Suprapubic skin (tissue), 4 donors: ENCODE measurements around the gene CASP2.

Experiments used
- CTCF ChIP-seq, 2 donors: fragments of 200-600 bp in 1 of 2; fragments of 450-650 bp in 1 of 2; sonication (generic) in 1 of 2; IDR thresholded peaks; one replicate each; pipeline ENCODE4 v1.5.1; 2016 to 2019; ENCODE audit warnings: antibody characterized with exemption in 2 of 2, mild to moderate bottlenecking in 1 of 2, moderate library complexity in 1 of 2
- EP300 ChIP-seq: sonication (generic); formaldehyde crosslinking; IDR thresholded peaks from one replicate; pipeline ENCODE4 v1.6.1; 2017; ENCODE audit warnings: antibody characterized with exemption
- POLR2A ChIP-seq, 2 donors: fragments of 450-650 bp; IDR thresholded peaks; one replicate each; pipeline ENCODE4 v1.6.1; 2017; ENCODE audit warnings: antibody characterized with exemption in 2 of 2, mild to moderate bottlenecking in 2 of 2, moderate library complexity in 2 of 2
- POLR2AphosphoS5 ChIP-seq, 3 donors: sonication (generic); formaldehyde crosslinking; IDR thresholded peaks; one replicate each; pipeline ENCODE4 v1.6.1; 2017; ENCODE audit warnings: antibody characterized with exemption in 3 of 3

- TF ChIP-seq POLR2AphosphoS5 (IDR thresholded peaks at IDR 0.05) (no peak), CTCF (IDR thresholded peaks at IDR 0.05) (no peak), POLR2A (IDR thresholded peaks at IDR 0.05) (no peak), EP300 (no peak)
Measured at GRCh38 chr7:143285470-143285778, 2.7 kb upstream of the CASP2 start.
